Hindlimb muscle (tissue), 1 donor: ENCODE results near the gene PVALB. TPM values are rescaled to one million over a fixed set of nuclear protein-coding genes. Genes with fewer than 3 reads are reported as not detected.

ENCODE experiments used
- DNase-seq: peaks from one replicate; pipeline ENCODE4 v3.0.0-alpha.2; 2013
- polyA plus RNA-seq: library from polyadenylated mRNA; unstranded; fragments of 120-200 nt; gene quantifications from one replicate; pipeline ENCODE4 v1.2.1, GENCODE V29; 2013; ENCODE audit not compliant: insufficient read length

PVALB gene
- polyA plus RNA-seq, 1 donor: 14.3 TPM

GRCh38 chr22:36771356-36772063, 45.3 kb downstream of the PVALB start:
- DNase-seq: no peak

DNA sequence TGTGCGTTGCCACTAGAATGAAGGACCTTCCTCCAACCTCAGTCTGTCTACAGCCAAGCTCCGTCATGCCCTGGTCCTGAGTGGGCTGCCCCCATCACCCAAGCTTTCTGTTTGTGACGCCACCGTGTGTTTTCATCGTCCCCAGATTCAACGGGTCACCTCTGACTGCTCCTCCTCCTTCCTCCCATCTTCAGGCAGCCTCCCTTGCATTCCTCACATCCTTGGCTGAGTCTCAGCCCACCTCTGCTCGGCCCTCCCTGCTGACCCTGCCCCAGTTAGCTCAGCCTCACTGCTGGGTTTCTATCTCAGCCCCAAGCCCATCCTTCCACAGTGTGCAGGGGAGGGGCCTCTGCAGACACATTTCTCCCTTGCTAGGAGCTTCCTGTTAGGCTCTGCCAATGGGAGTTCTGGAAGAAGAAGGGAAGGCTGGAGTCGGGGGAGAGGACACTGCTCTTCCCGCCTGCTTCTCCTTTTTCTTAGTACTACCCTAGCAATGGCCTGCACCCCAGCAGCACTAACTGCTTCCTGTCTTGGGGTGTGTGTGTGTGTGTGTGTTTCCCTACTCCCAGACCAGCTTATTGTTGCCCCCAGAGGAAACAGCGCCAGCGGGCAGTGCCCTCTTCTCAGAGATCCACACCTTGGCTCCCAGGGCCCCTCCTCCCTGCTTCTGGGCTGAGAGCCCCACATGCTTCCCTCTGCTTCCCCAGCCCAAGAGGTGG, 46.2 kb downstream of the PVALB start:
- no peak for DNase-seq

DNA sequence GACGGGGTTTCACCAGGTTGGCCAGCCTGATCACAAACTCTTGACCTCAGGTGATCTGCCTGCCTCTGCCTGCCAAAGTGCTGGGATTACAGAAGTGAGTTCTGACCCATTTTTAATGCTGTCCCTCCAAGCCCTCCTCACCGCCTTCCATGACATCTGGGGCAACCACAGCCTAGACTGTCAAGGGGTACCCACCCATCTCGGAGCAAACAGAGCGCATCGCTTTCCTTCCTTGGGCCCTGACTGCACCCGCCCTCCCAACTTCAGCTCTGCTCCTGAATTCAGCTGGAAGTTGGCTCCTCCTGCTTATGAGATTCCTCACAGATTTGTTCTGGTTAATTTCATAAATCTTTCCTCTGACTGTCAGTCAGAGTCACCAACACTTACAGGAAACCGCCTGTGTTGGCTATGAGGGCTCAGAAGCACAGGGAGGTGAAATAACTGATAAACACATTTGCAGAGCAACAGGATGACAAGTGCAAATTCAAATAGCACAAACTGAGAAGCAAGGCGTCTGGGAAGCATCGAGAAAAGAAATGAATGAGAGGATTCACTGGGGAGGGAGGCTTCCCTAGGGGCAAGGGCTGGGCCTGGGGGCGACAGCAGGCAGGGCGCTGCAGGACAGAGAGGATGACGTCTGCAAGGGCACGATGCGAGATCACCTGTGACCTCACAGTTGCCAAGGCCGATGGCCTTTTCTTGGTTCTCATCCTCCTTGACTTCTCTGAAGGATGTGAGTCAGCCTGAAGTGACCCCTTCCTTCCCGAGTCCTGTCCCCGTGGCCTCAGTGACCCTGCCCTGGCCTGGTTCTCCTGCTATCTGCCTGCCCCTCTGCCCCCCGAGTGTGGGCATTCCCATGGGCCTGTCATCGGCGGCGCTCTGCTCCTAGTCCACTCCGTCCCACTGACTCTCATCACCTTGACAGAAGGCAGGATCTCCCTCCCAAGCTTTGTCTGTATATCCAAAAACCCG, 47.0 kb downstream of the PVALB start:
- no peak for DNase-seq

DNA sequence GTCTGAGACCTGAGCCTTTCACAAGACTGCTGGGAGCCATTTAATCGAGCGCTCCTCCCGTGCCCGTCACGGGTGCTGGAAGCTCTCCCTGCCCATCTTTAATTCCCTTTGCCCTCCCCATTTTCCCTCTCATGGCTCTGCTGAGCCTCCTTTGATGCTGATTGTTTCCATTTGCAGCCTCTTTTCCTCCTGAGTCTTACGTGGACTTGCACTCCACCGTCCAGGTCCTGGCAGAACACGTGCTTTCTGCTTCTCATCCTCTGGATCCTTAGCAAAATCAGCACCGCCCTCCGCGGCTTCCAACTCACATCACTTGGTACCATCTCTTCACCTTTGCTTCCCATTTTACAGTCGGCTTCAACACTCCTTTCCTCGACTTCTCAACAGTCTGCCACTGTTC, 48.2 kb downstream of the PVALB start:
- no peak for DNase-seq

GRCh38 chr22:36768141-36768540, 48.7 kb downstream of the PVALB start:
- DNase-seq: no peak

- no peak for DNase-seq
Measured at GRCh38 chr22:36767035-36767775, 49.6 kb downstream of the PVALB start.

DNA sequence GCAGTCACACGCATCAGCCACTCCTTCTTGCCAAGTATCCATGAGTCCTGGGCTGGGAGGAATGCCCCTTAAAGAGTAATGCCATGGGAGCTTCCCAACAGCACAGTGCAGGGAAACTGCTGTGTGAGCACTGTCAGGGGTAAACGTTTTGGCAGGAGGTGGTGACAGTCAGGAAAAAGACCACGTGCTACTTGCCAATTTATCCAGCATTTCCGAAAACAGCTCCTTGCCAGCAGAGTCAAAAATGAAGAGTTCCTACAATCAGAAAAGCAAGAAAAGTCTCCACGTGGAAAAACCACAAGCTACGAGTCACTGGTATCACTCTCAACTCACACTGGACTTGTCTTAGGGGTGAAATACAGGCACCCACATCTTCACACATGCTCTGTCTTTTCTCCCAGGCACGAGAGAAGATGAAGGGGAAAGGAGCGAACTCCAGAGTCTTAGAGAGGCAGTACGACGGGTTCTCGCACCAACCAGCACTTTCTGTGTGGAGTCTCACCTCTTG, 50.8 kb downstream of the PVALB start:
- no peak for DNase-seq

- DNase-seq: no peak
Measured at GRCh38 chr22:36765131-36765942, 51.5 kb downstream of the PVALB start.

GRCh38 chr22:36764641-36765040, 52.2 kb downstream of the PVALB start:
- no peak for DNase-seq

DNA sequence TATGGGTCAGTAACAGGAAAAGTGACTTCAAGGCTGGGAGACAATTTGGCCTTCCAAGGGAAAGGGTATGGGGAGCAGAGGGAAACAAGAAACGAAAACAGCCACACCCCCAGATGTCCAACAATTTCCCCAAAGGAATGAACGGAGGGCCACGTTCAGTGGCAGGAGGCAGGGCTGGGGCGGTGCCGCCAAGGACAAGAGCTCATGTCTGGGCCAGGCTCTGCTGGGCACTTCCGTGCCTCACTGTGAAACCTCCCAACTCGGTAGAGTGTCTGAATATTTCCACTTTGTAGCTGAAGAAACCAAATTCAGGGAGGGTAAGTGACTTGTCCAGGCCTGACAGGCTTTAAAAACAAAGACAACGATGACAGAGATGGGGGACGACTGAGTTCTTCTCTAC, 52.8 kb downstream of the PVALB start:
- DNase-seq: no peak

- no peak for DNase-seq
Measured at GRCh38 chr22:36763576-36763975, 53.3 kb downstream of the PVALB start.

DNA sequence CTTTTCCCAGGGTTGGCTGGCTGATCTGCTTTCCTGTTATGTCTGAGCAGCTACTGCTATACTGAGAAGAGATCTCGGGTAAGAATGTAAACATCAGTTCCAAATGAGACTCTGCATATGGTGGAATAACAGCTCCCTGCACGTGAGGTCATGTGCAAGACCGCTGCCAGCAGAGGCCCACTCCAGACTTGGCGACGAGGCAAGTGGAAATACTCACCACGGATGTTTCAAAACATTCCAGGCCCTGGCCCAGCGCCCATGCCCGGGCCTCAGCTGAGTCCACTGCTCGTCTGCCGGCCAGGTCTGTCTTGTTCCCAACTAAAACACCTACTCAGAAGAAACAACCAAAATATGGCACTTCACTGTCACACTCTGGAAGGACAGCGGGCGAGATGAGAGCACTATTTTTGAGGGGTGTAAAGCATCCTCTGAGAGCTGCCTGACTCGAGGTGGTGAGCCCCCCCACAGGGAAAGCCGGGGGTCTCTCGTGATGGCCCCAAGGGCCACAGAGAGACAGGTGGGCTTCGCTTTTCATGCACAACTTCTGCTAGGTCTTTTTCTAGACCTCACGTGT, 54.1 kb downstream of the PVALB start:
- no peak for DNase-seq

GRCh38 chr22:36761553-36762240, 55.1 kb downstream of the PVALB start:
- no peak for DNase-seq

GRCh38 chr22:36760786-36761185, 56.0 kb downstream of the PVALB start:
- DNase-seq: no peak

DNA sequence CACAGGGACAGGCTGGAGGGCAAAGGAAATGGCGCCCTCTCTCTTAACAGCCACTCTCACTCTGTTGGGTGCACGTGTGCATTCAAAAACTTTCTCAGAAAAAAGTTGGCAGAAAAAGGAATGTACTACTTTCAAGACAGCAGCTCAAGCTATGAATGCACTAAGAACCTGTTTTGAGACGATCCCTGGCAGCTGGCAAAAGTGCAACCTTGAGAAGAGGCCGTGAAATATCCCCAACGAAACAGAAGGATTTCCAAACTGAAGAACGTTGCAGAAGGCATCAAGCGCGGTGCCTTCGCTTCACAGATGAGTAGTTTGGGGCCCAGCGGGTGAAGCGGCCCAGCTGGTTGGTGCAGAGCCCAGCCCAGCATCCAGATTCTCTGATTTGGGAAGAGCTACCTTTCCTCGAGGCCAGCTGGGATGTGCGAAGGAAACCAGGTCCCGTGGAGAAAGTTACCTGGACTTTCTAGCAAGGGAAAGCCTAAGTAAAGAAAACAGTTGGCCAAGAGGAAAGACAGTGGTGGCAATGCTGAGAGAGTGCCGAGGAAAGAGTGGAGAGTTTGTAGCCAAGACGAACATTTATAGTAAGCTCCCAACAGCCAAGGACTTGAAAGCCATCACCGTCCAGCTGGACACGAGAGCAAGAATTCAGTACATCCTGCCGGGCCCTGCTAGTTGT, 57.2 kb downstream of the PVALB start:
- no peak for DNase-seq

GRCh38 chr22:36758792-36759271, 58.0 kb downstream of the PVALB start:
- DNase-seq: no peak

GRCh38 chr22:36757668-36758211, 59.1 kb downstream of the PVALB start:
- no peak for DNase-seq

GRCh38 chr22:36756746-36757655, 59.8 kb downstream of the PVALB start:
- DNase-seq: no peak
